ENCODE measurements around the gene KDM6A.
"Not testable (repeated sequence)": the region's sequence is repeated elsewhere in the genome, so short reads cannot be mapped to it uniquely, and the experiment has no call there.

KDM6A gene

DNA sequence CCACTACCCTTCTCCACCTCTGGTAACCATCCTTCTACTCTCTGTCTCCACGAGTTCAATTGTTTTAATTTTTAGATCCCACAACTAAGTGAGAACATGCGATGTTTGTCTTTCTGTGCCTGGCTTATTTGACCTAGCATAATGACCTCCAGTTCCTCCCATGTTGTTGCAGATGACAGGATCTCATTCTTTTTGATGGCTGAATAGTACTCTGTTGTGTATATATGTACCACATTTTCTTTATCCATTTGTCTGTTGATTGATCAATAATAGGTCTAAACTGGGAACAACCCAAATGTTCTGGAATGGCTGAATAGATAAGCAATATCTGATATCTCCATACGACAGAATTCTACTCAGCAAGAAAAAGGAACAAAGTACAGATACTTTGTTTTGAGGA is 260.5 kb downstream of the KDM6A start:
- DNase-seq: no peak

DNA sequence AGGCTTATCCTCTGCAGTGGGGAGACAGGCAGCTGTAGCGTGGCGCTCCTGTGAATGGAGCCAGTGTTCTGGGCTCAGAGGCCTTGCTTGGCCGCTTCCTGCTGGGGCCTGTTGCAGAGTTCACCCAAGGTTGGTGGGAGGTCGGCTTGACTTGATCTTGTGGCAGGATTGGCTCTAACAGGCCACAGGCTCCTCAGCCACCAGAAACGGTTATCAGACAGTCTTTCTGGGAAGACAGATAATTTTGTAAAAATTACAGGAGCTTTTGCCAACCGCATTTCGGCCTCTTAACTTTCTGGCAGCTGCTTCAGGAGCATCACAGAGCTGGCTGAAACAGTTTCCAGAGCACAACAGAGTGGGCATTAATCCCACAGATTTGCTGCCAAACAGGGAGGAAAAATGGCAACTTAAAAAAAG is 261.3 kb downstream of the KDM6A start:
- peak; percentile 34 for DNase-seq

- DNase-seq: no peak
Observed at GRCh38 chrX:45134775-45135174, 261.8 kb downstream of the KDM6A start.

- not testable (repeated sequence) for DNase-seq
Observed at GRCh38 chrX:45135391-45136075, 262.5 kb downstream of the KDM6A start.

DNA sequence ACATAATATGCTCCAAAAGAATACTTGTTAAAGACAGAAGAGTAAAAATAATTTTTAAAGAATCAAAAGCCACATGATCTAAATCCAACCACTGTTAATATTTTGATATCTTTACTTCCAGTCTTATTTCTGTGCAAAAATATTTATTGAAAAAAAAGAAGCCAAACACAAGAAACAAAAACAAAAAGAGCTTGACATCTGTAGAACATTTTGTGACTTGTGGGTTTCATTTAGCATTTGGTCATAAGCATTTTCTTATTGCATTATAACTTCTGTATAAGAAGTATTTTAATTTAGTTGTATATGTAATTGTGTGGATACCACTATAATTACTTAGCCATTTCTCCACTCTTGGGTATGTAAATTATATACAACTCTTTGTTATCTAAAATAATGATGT is 264.5 kb downstream of the KDM6A start:
- DNase-seq: no peak

DNA sequence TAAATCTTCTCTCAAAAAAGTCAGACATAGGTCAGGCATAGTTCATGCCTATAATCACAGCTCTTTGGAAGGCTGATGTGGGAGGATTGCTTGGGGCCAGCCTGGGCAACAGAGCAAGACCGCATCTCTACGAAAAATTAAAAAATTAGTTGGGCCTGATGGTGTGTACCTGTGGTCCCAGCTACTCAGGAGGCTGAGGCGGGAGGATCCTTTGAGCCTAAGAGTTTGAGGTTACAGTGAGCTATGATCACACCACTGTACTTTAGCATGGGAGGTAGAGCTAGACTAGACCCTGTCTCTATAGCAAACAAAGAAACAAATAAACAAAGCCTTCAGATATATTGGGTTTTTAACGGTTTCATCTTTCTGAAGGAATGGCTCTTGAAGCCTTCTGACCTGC is 265.5 kb downstream of the KDM6A start:
- DNase-seq: no peak

DNA sequence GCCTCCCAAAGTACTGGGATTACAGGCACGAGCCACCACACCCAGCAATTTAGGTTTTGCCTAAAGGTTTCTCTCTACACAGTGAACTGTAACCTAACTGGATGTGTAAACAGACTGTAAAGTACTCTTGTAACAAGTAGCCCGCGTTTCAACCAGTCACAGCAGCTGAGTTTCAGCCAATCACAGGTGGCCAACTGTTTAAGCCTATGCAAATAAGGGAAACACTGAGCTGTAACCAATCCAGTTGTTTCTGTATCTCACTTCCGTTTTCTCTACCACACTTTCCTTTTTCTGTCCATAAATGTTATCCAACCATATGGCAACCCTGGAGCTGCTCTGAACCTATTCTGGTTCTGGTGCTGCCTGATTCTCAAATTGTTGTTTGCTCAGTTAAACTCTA is 267.8 kb downstream of the KDM6A start:
- DNase-seq: no peak

DNA sequence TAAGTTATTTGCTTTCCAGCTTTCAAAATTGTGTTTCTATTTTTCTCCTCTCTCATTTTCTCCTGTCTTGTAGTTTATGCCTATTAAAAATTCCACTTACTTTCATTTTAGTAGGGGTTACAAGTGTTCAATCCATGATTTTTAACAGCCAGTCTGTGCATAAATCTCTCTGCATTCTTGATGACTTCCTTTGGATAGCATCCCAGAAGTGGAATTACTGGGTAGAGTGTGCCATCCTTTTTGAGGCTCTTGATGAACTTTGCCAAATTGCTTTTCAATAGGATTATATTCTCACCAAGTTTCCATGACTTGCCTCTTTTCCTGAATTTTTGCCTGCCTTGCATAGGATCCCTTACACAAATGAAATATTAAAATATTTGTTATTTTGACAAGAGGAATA is 269.2 kb downstream of the KDM6A start:
- no peak for DNase-seq

GRCh38 chrX:45143455-45143854 is 270.5 kb downstream of the KDM6A start:
- DNase-seq: no peak

GRCh38 chrX:45145492-45146215 is 272.7 kb downstream of the KDM6A start:
- no peak for DNase-seq

- no peak for DNase-seq
Observed at GRCh38 chrX:45150821-45151220, 277.8 kb downstream of the KDM6A start.

- no peak for DNase-seq
Observed at GRCh38 chrX:45154033-45154360, 281.0 kb downstream of the KDM6A start.

DNA sequence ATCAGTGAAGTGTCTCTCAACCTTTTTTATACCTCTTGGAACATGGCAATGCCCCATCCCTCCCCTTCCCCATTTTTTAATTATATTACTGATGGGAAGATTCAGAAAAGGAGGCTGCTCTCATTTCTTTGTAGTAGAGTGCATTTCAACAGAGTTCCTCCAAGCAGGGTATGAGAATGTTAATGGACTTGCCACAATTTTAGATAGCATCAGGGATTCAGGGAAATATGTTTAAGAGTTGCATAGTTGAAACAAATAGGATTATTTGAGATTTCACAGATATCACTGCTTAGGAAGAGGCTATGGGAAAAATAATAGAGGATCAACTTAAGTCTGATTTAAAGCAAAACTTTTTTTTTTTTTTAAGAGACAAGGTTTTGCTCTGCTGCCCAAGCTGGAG is 281.5 kb downstream of the KDM6A start:
- DNase-seq: no peak

DNA sequence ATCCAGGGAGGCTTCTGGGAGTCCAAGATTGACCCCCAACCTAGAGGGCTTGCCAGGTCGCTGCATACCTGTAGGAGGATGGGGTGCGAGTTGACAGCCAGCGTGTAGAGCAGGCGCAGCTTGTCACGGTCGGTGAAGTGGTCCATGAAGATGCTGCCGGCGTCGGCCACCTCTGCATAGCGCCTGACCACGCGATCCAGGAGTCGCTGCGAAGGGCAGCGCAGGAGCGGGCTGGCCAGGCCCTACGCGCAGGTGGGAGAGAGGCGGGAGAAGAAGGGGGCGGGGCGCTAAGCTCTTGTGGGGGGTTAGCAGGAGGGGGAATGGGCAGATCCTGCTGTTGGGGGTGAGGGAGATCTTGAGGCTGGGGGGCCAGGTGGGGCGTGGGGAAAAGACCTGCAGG is 284.7 kb downstream of the KDM6A start:
- DNase-seq: no peak

All from right hindlimb (tissue), 1 donor.